NCI-H2029 (cell line): ENCODE measurements around the gene AHCYL1.
A peak's percentile ranks its signal among the peaks of the same experiment; 100 is the strongest.
"Not testable (repeated sequence)": the region's sequence is repeated elsewhere in the genome, so short reads cannot be mapped to it uniquely, and the experiment has no call there.

Experiments
- DNase-seq: peaks from one replicate; lab custom pipeline; 2025; lab: John Stamatoyannopoulos, UW

AHCYL1 gene

GRCh38 chr1:109997867-109998229 is 13.3 kb downstream of the AHCYL1 start:
- no peak for DNase-seq

- DNase-seq = no peak
Observed at GRCh38 chr1:110002695-110003094, 18.1 kb downstream of the AHCYL1 start.

GRCh38 chr1:110003747-110004428 is 19.3 kb downstream of the AHCYL1 start:
- no peak for DNase-seq

- peak; percentile 75 for DNase-seq
Observed at GRCh38 chr1:110004583-110004982, 20.0 kb downstream of the AHCYL1 start.

- no peak for DNase-seq
Observed at GRCh38 chr1:110005971-110006370, 21.4 kb downstream of the AHCYL1 start.

- DNase-seq = no peak
Observed at GRCh38 chr1:110006516-110006915, 22.0 kb downstream of the AHCYL1 start.

GRCh38 chr1:110007046-110007830 is 22.7 kb downstream of the AHCYL1 start:
- DNase-seq = no peak

GRCh38 chr1:110008971-110009565 is 24.5 kb downstream of the AHCYL1 start:
- DNase-seq = no peak

GRCh38 chr1:110011527-110012041 is 27.0 kb downstream of the AHCYL1 start:
- no peak for DNase-seq

GRCh38 chr1:110012100-110012780 is 27.7 kb downstream of the AHCYL1 start:
- DNase-seq = no peak

- DNase-seq = no peak
Observed at GRCh38 chr1:110017792-110018191, 33.2 kb downstream of the AHCYL1 start.

GRCh38 chr1:110018396-110018795 is 33.8 kb downstream of the AHCYL1 start:
- no peak for DNase-seq

GRCh38 chr1:110019770-110020169 is 35.2 kb downstream of the AHCYL1 start:
- no peak for DNase-seq

GRCh38 chr1:110021285-110021684 is 36.7 kb downstream of the AHCYL1 start:
- DNase-seq = no peak

GRCh38 chr1:110024613-110025012 is 40.0 kb downstream of the AHCYL1 start:
- DNase-seq = no peak

- not testable (repeated sequence) for DNase-seq
Observed at GRCh38 chr1:110030687-110031086, 46.1 kb downstream of the AHCYL1 start.

GRCh38 chr1:110032327-110032726 is 47.8 kb downstream of the AHCYL1 start:
- DNase-seq = no peak

- no peak for DNase-seq
Observed at GRCh38 chr1:110033421-110033820, 48.9 kb downstream of the AHCYL1 start.

GRCh38 chr1:110034040-110034450 is 49.5 kb downstream of the AHCYL1 start:
- DNase-seq = no peak

GRCh38 chr1:110034451-110035235 is 50.1 kb downstream of the AHCYL1 start, which contains the start of gene STRIP1:
TSS of gene STRIP1 (plus strand) at chr1:110034624. CDS start at chr1:110034638, 14 bp downstream.
- DNase-seq = peak; percentile 93

GRCh38 chr1:110035236-110035752 is 50.7 kb downstream of the AHCYL1 start:
- DNase-seq = no peak
